GM18951 (cell line): ENCODE data around the gene CCBE1.

Source experiments
- POLR2A ChIP-seq: IDR thresholded peaks from 4 replicates; pipeline ENCODE4 v1.6.1; 2011; ENCODE audit warnings: mild to moderate bottlenecking; ENCODE audit not compliant: insufficient read length, insufficient read depth; ENCODE audit errors: extremely low read depth
- in situ Hi-C: fragments of 300-500 bp; cut with MboI; formaldehyde crosslinking; loops from one replicate; pipeline ENCODE4 v1.12.0; 2022; ENCODE audit warnings: low sequenced_read_pairs, mixed read lengths, inconsistent platforms; ENCODE audit not compliant: unreplicated experiment

Gene CCBE1

DNA sequence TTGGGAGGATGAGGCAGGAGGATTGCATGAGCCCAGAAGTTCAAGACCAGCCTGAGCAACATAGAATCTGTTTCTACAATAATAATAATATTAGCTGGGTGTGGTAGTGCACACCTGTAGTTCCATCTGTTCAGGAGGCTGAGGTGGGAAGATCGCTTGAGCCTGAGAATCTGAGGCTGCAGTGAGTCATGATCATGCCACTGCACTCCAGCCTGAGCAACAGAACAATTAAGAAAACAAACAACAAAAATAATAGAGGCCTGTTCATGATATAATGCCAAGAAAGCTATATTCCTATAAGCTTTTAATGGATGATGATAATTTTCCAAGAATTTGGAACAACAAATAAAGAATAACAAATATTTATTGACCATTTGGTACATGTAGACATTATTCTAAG is 6.9 kb upstream of the CCBE1 start:
- no peak for TF ChIP-seq POLR2A
- in situ Hi-C loops = no loop called here

DNA sequence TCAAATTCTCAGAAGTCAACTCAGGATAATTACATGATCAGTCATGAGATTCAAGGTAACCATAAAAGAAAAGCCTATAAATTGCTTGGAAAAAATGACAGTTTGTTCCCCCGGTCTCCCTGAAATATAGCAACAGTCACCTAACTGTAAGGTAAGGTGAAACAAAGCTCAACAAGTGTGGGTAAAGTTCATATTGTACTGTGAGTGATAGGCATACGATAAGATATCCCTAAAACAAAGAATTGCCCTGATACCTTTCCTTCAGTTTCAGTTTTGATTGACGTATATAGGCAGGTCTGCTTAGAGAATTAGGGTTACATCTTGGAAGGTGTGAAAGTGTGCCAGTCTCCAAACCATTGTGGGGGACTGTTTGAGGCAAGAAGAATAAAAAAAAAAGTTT is 4.0 kb upstream of the CCBE1 start:
- in situ Hi-C loops = no loop called here
- TF ChIP-seq POLR2A = no peak

DNA sequence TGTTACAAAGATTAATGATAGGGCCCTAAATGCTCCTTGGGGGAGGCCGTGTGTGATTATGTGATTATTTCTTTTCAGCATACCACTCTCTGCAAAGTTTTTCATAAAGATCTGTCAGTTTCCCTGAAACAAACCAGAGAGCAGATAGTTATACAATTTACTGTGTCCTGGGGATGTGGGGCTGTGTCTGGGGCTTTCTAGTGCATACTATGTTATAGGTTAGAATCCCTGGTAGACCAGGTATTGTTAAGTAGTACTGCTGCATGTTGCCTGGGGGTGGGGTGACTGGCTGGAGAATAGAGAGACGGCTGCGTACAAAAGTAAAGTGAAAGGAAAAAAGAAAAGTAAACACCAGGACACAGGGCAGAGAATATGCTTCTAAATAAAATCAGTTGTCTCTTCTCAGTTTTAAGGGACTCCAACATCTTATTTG is 3.3 kb upstream of the CCBE1 start:
- in situ Hi-C loops = no loop called here
- TF ChIP-seq POLR2A = no peak

DNA sequence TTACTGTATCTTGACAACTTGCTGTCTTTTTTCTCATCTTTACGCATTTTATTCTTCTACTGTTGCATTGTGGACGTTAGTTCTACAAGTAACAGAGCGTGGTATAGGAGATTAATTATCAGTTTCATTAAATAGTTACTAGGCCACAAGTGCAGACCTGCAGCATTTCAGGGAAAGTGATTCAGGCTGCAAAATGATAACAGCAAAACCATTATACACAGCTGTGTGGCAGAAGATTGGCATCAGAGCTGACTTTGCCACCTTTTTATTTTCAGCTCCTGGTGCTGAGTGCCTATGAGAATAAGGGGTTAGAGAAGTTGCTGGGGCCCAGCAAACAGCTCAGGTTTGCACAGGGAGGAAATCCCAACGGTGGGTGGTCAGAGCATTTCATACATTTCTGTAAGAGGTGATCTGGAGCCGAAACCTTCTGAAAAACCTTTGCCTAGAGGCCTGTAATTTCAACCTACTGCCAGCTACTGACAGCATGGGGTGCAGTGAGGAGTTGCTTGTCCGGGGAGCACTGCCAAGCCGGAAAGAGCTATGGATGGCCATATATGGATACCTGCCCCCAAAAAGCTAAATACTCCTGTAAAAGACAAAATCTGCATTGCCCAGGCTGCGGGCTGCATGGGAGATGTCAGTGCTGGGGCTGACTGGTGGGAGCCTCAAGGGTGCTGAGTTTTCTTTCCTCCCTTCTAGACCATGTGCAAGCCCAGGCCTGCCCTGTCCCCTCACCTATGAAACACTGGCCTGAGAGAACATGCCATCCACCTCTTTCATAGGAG is 2.7 kb upstream of the CCBE1 start:
- in situ Hi-C loops = no loop called here
- TF ChIP-seq POLR2A = no peak

DNA sequence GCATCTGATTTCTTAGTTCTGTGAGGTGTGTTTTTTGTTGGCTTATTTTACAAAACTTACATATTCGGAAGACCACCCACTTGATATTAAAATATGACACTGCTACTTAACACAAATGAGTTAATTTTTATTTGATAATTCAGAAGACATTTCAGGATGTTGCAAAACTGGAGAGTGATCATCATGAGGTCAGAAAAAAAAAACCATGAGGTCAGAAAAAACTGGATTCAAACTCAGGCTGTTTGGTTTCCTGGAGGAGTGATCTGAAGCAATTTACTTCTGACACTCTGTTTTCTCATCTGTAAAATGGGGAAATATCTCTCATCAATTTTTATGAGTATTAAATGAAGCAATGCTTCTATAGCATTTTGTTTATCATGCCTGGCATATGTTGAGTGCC is 1.8 kb upstream of the CCBE1 start:
- in situ Hi-C loops = no loop called here
- no peak for TF ChIP-seq POLR2A

DNA sequence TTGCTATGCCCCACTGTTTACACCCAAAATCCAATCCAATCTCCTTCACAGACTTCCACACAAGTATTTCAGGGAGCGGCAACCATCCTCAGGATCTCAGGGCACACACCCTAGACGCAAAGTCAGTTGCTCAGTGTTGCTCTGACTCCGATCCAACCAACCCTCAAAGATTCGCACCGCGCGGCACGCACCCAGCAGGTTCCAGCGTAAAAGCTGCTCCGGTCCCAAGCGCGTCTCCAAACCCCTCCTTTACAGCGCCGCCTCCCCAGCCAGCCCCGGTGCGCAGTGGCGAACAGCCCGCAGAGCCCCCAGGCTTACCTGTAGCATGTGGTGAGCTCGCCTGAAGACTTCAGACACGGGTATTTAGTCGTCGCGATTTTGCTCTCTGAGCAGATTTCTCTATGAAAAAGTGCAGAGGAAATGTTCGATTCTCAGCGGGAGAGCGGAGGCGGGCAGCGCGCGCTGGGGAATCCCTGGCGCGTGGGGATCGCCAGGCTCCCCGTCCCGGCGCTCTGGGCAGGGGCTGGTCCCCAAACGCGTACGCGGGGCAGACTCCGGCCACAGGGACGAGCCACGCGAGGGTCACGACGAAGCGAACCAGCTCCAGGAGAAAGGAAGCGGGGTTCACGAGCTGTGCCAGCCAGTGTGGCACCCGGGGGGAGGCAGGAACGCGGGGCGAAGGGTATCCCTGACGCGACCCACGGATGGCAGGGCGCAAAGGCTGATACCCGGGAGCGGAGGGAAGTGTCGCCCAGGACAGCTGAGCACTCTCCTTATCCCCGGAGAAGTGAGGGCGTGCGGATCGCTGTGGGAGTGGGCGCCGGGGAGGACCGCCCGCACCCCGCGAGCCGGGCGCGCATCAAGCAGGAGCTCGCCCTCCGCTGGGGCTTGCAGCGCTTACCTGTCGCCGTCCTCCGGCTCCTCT is 650 bp downstream of the CCBE1 start:
- no peak for TF ChIP-seq POLR2A
- in situ Hi-C loops = no loop called here

DNA sequence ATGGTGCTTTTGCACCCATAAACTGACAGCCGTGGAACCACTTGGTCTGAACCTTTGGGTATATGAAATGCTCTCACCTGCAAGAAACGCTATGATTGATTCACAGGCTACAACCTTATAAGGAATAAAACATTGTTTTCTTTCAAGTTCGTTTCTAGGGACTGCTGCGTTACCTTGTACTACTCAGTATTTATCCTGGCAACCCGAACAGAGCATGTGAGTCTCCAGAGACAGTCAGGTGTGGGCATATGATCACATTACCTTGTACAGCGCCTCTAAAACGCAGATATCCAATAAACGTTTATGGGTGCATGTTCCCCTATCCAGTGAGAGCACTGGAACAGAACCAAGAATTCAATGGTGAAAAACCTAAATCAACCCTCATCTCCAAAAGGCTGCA is 1.7 kb downstream of the CCBE1 start:
- TF ChIP-seq POLR2A = no peak
- in situ Hi-C loops = no loop called here

DNA sequence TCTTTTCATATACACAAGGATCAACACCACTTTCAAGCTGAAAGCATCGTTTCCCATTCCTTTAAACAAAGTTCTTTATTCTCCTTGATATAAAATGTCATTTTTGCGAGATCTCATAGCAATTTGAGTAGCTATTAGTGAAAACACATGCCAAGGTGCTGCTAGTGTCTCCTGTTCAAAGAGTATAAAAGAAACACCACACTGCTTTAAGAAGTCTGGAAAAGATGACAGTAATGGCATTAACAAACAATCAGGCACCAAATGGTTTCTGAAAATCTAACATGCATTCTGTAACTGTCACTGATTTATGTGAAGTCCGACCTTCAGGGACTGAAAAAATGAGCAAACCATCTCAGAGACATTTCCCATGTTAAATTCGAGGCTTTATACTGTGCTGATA is 2.4 kb downstream of the CCBE1 start:
- in situ Hi-C loops = no loop called here

DNA sequence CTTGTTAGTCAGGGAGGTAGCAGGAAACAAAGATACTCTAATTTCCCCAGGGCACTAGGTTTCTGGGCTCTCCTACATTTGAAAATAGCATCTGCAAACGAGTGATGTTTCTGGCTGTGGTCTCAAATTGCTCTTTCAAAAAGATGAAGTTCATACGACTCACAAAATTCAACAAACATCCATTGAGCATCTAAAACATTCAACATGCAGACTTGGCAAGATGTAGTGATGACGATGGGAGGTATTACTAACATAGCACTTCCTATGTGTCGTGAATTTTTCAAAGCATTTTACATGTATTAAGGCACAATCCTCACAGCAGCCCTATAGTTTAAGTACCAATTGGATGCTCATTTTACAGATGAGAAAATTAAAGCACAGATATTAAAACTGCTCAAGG is 5.2 kb downstream of the CCBE1 start:
- in situ Hi-C loops = no loop called here
- no peak for TF ChIP-seq POLR2A

More for the DNA sequence above, 2.4 kb downstream of the CCBE1 start:
- no peak for TF ChIP-seq POLR2A

DNA sequence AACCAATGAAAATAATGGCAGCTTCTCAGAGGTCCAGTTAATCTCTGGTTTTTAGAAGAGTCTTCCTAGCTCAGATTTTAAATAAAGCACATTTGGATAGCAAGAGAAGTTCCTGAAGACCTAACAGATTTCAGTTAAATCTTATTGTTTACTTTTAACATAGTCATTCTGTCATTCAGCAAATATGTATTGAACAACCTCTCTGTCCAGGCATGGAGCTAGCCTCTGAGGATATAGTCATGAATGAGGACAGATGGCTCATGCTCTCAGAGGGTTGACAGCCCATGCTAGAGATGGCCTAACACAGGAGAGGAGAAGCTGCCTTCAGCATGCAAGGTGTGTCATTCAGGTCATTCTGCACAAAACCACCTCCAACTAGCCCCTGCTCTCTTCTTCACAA is 6.2 kb downstream of the CCBE1 start:
- in situ Hi-C loops = no loop called here
- TF ChIP-seq POLR2A = no peak

DNA sequence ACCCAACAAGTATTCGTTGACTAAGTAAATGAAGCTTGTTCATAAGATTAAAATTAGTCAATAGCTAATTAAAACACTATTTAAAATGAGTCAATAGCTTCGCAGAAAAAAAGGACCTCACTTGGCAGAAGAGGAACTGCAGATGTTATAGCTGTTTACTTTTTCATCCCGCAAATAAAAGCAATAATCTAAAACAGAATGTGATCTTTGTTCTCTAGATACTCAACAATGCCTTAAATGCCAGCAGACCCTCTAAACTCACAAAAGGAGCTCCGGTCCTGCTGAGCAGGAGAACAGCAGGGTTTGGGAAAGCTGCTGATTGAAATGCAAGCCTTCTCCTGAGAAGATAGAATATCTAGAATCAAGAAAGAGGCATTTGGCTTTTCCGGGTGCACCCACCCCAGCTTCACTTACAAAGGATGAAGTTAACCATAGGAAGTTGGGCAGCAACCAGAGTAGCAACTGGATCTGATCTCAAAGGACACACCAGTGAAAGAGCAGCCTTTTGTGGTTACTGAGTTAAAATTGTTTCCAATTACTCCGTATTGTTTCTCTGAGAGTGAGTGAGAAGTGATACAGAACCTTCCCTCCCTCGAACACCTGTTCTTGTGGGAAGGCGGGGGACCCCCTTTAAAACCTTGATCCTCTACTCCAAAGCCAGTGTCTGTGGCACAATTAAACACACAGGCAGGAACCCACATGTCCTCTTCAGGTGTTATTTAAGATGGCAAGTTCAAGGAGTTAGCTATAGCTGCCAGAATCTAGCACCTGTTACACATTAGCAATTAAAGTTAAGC is 6.8 kb downstream of the CCBE1 start:
- no peak for TF ChIP-seq POLR2A
- in situ Hi-C loops = no loop called here

DNA sequence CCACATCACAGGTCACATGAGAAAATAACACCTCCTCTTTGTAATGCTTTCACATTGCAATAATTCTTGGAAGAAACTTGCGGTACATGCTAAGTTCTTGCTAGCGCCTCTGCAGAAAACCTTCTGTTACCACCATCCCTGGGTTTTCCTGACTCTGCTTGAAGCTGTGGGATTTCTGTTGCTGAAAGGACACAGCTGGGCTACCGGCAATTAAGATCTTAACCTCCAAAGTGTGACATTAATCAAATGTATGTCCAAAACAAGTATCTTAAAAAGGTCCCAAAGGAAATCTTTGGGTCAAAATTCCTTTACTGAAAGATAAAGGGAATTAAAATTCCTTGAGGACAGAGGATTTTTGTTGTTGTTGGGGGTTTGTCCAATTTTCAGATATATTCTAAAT is 7.5 kb downstream of the CCBE1 start:
- in situ Hi-C loops = no loop called here
- no peak for TF ChIP-seq POLR2A

DNA sequence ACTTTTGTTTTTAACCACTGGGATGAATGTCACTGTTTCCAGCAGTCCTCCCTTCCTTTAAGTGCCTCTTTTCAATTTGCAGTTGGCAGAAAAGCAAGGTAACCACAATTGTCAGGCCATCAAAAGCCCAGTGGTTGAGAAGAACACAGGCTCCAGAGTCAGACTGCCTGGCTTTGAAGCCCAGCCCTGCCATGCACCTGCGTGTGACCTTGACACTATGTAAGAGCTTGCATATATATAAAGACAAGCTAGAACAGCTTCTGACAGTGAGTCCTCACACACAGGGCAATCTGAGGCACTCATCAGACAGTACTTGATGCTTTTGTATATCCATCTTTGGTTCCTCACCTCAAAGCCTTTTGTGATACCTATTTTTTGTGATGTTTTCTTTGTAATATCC is 11.0 kb downstream of the CCBE1 start:
- TF ChIP-seq POLR2A = no peak
- in situ Hi-C loops = no loop called here

DNA sequence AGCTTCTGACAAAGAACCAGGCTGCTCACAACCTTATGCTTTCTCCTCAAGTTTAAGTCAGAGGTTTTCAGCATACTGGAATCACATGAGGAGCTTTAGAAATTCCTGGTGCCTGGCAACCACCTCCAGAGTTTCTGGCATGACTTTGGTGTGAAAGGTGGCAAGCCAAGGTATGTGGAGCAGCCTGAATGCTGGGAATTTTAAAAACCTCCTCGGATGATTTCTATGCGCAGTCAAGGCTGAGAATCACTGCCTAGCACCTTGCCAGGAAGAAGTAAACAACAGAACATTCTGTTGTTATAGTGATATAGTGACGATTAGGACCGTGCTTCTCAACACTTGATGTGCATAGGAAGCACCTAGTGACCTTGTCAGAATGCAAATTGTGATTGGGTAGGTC is 11.7 kb downstream of the CCBE1 start:
- no peak for TF ChIP-seq POLR2A
- in situ Hi-C loops = no loop called here

DNA sequence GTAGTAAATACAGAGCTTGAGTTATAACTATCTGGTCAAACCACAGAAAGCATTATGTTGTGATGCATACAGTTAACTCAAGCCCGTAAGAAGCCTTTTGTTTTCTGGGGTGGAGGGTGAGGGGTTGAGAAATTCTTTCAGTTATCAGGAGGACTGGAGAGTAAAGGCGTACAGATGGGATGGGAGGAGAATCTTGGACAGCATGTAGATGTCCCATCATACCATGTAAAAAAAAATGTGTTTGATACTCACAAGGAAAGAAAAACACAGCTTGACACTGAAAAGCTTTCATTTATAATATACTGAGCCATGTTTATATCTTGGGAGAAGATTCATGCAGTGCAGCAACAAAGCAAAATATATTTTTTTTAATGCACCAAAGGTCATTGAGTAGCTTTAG is 12.4 kb downstream of the CCBE1 start:
- in situ Hi-C loops = no loop called here
- TF ChIP-seq POLR2A = no peak
